GM18517 (cell line): ENCODE data around the gene KCNK5.
A peak's percentile ranks its signal among the peaks of the same experiment; 100 is the strongest.

ENCODE experiments used
- ATAC-seq: cut with Tn5 transposase; IDR thresholded peaks from one replicate; pipeline ENCODE4 v1.9.1; 2021; ENCODE audit warnings: mild to moderate bottlenecking, moderate library complexity; ENCODE audit not compliant: unreplicated experiment

Gene KCNK5, protein sequence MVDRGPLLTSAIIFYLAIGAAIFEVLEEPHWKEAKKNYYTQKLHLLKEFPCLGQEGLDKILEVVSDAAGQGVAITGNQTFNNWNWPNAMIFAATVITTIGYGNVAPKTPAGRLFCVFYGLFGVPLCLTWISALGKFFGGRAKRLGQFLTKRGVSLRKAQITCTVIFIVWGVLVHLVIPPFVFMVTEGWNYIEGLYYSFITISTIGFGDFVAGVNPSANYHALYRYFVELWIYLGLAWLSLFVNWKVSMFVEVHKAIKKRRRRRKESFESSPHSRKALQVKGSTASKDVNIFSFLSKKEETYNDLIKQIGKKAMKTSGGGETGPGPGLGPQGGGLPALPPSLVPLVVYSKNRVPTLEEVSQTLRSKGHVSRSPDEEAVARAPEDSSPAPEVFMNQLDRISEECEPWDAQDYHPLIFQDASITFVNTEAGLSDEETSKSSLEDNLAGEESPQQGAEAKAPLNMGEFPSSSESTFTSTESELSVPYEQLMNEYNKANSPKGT

GRCh38 chr6:39228992-39229767, at the start of gene KCNK5:
KCNK5 (minus strand) TSS chr6:39229475; CDS start chr6:39229111, 364 bp downstream.
- peak; percentile 65 for ATAC-seq

DNA sequence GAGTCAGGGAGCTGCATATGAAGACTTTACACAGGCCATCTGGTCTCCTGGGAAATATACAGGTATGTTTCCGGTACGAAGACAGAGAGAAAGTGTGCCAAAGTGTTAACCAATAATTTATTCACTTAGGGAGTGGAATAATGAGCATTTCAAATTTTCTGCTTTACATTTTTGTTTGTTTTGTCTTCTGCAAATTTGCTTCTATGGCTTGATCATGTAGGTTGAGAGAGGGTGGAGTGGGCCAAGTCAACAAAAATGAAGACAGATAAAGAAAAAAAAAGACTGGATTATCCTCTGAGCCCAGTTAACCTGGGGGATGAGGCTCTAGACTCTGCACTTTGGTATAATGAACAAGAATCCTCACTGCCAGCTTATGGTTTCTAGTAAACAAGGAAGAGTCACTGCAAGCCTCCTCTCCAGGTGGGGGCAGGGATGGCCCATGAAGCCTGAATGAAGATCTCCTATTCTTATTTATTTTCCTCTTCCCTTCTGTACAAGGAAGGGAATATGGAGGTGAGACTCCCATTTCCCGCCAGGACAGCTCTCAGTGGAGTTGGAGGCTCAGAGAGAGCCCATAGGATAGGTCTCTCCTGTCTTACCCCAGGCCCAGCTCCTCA, 47.2 kb upstream of the KCNK5 start:
- no peak for ATAC-seq

DNA sequence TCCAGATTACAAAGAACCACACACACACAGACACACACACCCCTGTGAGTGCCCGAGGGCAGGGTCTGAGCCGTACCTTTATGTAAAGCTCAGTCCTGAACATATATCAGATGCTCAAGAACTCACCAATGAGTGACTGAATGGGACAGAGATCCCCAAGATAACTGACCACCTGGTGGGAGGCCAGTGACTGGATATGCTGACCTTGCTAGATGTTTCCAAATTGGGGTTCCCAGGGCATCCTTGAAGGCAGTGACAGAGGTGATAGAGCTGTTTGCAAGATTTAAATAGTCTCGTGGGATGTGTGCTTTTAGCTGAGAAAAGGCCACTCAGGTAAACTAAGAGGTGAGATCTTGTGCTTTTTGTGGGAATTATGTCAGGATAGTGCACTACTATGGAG, 45.6 kb upstream of the KCNK5 start:
- ATAC-seq, result no peak

DNA sequence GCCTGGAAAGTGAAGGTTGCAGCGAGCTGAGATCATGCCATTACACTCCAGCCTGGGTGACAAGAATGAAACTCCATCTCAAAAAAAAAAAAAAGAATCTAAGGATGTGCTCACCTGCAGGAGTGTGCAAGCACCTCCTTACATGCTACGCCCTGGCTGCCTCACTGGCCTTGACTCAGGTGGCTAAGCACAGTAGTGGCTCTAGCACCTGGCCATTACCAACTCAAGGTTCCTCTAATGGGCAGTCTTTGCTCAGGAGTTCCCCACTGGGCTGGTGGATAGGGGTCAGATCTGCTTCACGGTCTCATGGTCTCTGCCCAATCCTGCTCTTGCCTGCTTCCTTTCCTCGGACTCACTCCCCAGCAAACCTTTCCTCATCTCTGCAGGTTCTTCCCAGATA, 45.2 kb upstream of the KCNK5 start:
- ATAC-seq, result no peak

DNA sequence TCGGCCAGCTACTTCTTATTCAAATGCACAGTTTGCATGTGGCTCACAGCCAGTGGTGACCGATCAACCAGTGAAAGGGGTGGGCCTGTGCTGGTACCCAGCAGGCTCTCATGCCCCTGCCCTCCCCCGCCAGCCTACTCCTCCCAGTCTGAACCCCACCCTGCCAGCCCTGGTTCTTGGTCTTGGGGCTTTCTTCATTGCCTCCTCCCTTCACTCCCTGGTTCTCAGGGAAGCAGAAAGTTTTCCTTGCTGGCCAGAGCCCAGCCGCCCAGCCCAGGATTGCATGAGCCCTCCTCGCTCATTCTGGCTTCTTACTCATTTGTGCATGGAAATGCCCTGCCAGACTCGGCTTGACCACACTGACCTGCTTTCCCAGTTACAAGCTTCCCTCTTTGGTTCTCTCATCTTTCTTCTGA, 44.1 kb upstream of the KCNK5 start:
- no peak for ATAC-seq

- ATAC-seq, result no peak
Observed at GRCh38 chr6:39269961-39270360, 40.7 kb upstream of the KCNK5 start.

DNA sequence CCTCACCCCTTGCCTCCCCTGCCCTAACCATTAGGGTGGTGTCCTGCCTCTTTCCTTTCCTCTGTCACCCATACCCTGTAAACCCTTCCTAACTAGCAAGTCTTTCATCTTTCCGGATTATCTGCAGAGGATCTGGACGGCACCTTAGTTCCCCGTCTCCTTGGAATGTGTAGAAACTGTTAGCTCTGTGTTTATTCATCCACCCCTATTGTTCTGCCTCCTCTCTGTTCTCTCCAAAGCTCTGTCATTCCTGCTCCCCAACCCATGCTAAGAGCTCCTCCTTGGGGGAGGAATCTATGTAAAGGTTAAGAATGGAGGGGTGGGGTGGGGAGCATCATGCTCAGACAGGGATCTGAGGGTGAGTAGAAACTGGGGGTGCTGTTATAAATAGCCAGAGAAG, 39.4 kb upstream of the KCNK5 start:
- no peak for ATAC-seq

GRCh38 chr6:39268171-39268570, 38.9 kb upstream of the KCNK5 start:
- ATAC-seq, result no peak

DNA sequence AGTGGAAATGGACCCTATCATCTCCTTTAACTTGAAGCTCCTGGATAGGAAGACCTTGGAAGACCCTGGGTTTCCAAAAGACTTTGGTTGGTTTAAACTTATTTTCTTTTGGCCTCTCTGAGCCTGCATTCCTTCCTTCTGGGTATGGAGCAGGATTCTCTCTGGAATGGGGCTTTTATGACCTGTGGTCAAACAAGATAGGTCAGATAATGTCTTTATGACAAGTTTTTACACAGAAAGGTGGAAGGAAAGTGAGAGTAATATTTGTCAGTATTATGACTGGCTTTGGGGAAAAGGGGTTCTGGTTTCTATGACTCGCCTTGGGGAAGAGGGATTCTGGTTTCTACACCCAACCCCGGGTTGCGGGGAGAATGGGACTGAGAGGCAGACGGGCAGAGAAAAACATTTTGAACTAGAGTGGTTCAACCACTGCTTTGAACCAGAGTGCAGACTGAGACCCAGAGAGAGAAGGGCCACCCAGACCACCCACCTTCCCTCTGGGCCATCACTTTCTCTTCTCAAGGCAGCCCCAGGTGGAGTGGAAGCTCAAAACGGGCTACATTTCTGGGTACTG, 37.6 kb upstream of the KCNK5 start:
- ATAC-seq, result no peak

- no peak for ATAC-seq
Observed at GRCh38 chr6:39266375-39266774, 37.1 kb upstream of the KCNK5 start.

- ATAC-seq, result no peak
Observed at GRCh38 chr6:39263303-39264037, 34.2 kb upstream of the KCNK5 start.

DNA sequence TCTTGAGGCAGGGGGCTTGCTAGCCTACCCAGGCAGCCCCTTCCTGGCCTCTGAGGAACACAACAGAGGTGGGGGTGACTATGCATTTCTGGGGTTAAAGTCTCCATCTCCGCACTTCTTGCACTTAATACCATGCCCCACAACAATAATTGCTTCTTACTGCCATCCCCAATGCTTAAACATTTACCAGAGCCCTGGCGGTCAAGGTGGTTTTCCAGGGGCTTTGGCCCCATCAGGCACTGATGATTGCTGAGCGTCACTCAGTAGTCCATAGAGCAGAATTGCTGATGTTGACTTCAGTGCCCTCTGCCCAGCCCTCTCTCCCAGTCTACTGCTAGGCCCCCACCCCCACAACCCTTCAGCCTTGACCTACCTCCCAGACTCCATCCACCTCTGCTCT, 32.5 kb upstream of the KCNK5 start:
- ATAC-seq, result no peak

- ATAC-seq, result no peak
Observed at GRCh38 chr6:39260953-39261352, 31.7 kb upstream of the KCNK5 start.

GRCh38 chr6:39260456-39260855, 31.2 kb upstream of the KCNK5 start:
- ATAC-seq, result no peak

DNA sequence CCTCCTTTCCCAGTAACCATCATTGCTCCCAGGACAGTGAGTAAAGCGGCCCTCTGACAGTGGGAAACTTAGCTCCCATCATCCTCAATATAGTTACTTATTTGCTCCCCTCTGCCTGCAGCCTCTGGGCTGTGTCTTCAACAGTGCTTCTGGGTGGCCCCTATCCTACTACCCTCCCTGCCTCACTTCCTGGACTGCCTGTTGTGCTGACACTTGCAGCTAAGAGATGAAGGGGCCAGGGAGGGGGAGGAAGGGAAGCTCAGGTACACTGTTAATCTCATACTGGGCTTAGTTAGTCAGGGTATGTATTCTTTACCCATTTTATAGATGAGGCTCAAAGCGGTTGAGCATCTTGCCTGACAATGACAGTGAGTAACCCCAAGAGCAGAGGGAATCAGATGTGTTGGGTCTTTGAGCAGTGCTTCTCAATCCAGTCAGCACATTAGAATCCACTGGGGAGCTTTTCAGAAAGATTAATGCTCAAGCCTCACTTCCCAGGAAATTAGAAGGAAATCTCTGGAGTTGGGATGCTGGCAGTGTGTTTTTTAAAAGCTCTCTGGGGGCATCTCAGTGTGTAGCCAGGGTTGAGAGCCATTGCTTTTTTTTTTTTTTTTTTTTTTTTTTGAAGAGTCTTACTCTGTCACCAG, 27.1 kb upstream of the KCNK5 start:
- no peak for ATAC-seq

GRCh38 chr6:39254999-39255535, 25.8 kb upstream of the KCNK5 start:
- no peak for ATAC-seq

DNA sequence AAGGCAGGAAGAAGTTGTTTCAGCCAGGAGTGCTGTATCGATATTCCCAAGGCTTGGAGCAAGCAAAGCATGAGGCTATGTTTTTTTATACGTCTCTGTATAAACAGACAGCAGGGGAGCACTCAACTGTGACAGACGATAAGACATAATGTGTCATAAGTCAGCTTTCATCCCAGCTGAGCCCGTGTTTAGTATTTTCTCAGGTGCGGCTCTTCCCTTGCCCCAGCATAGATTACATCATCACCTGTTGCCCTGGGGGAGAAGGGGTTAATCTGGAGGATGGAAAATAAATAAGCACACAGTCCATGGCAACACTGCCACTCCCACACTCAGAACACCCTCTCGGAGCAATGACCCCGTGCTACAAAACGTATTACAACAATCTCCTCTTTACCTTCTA, 22.1 kb upstream of the KCNK5 start:
- no peak for ATAC-seq

- no peak for ATAC-seq
Observed at GRCh38 chr6:39250507-39250906, 21.2 kb upstream of the KCNK5 start.

GRCh38 chr6:39249278-39249677, 20.0 kb upstream of the KCNK5 start:
- ATAC-seq, result no peak

DNA sequence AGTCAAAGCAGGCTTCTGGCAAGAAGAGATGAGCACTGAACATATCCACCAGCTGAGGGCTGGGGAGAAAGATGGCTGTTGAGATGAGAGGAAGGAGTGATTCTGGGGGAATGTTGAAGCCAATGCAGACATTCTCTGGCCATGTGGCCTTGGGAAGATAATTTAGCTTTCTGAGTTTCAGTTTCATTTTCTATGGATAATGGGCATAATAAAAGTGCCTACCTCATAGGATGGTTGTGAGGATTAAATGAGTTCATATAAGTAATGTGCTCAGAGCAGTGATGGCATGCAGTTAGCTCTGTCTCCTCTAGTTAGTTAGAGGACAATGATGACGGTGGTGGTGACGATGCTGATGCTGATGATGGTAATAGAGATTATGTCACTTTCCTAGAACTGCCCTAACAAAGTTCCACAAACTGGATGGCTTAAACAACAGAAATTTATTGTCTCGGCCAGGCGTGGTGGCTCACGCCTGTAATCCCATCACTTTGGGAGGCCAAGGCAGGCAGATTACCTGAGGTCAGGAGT, 18.5 kb upstream of the KCNK5 start:
- no peak for ATAC-seq
